ENCODE results near the gene HTR3B. TPM values are rescaled to one million over a fixed set of nuclear protein-coding genes. Genes with fewer than 3 reads are reported as not detected.
A peak's percentile ranks its signal among the peaks of the same experiment; 100 is the strongest.

The HTR3B gene
- polyA plus RNA-seq, 1 of the 3 experiments (the other 2 are of a cell fraction): not detected

DNA sequence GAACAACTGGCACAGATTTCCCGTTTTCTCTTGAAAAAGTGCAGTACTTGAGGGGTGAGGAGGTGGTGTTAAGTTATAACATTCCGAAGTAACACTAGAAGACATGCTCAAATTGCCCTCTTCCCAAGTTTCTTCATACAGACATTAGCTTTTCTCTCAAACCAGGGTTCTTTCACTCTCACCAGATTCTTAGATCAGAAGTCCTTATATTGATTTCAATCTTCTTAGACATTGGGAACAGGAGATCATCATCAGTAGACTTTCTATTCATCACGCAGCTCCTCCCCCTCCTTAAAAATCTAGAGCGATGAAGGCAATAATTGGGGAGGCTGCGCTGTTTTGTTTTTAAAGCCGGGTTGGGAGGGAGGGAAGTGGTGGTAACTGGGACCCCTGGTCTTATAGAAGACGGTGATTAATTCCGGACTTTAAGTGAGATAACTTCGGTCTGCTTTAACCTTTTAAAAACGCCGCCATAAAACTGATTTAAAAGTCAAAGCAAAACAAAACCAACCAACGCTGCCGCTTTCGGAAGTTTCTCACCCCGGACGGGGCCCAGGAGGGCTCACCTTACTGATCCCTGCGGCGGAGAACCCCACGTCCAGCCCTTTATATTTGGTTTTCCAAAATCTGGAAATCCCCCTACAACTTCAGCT, 29.9 kb upstream of the HTR3B start:
- Histone ChIP-seq H3K79me2 (ENCODE audit: insufficient read depth) (peaks cover 44% of the 10 kb centered on the region; the same call in 1 of the 2 replicates), H3F3A (replicated peaks; ENCODE audit: insufficient read depth) (no peaks in the 10 kb centered on the region), H3K4me1 (ENCODE audit: control insufficient read depth in 1 of 2, insufficient read depth in 2 of 2, low read depth in 1 of 2, low read length in 1 of 2) (peaks cover 8 to 10% of the 10 kb centered on the region in 2 experiments; a peak in 3 of 4 replicates), H3K9ac (peak overlapping the region; percentile 79), H2AFZ (ENCODE audit: low read depth) (peak overlapping the region; percentile 90), H3K27me3 (ENCODE audit: insufficient read depth) (no peaks in the 10 kb centered on the region), H4K20me1 (ENCODE audit: insufficient read depth) (no peaks in the 10 kb centered on the region), H3K4me3 (ENCODE audit: low read depth in 2 of 2, low read length in 1 of 2) (peak overlapping the region; percentile 67 to 76), H3K9me2 (no peaks in the 10 kb centered on the region), H3K4me2 (peak overlapping the region; percentile 71), H3K9me3 (no peaks in the 10 kb centered on the region), H3K36me3 (replicated peaks in 1 of 2; ENCODE audit: control insufficient read depth in 1 of 2, insufficient read depth in 2 of 2, low read length in 1 of 2) (no peaks in the 10 kb centered on the region), H3K27ac (ENCODE audit: low read depth in 2 of 2, low read length in 1 of 2) (peak overlapping the region; percentile 29 to 52; a peak in 2 of 4 replicates)
- CTCF ChIA-PET: interaction anchor here (1.1 to 1.9 kb wide), 4 partner anchors 10 to 144 kb away, joined by 3 to 5 read pairs (median 4); partner anchors contain the start of gene ZW10
- WGBS (ENCODE audit: low lambda C conversion rate): 9% methylated on average over 19 of the region's 19 CpGs
- POLR2A ChIA-PET: interaction anchor here (0.8 to 1.5 kb wide), 2 partner anchors 18 to 533 kb away, joined by 3 to 4 read pairs; no protein-coding TSS in a partner anchor
- TF ChIP-seq MXI1 (IDR thresholded peaks at IDR 0.05; ENCODE audit: low read depth, low read length) (0 out of 2 replicates have a peak, but pooled peaks have one; percentile 9), SIN3A (IDR thresholded peaks at IDR 0.05; ENCODE audit: borderline replicate concordance, low read depth, low read length) (0 out of 2 replicates have a peak, but pooled peaks have one; percentile 16), TCF12 (IDR thresholded peaks at IDR 0.05) (no peak)
- peak; percentile 37 for DNase-seq

DNA sequence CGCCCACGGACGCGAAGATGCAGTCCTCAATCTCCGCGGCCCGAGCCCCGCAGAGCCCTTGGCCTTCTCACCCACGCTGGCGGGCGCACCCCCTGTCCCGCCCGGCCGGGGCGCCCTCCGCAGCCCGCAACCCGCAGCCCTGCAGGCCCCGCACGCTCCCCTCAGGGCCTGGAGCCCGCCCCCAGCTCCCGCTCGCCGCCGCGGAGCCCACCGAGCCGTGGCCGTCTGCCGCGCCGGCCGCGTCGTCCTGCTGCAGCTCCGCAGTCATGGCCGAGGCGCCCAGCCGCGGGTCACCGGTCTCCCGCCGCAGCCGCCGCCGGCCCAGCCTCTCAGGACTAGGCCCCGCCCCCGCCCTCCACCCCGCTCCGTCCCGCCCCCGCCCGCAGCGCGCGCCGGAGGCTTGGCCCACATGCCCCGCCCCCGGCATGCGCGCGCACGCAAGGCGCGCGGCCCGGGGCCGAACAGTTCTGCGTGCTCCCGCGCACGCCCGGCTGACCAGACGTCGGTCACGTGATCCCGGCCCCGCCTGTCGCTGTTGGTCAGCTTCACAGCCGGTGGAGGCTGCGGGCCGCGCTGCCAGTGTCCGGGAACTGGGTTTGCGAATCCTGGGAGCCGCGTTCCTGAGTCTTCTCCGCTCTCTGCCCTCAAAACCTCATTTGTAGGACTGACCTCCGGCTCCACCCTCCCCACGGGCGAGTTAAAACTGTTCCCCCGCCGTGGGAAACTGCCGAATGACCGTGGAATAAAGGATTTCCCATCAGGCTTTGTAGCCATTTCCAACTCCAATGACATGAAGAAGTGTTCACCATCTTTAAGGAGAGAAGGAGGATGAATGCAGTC, 29.1 kb upstream of the HTR3B start, which contains the start of gene USP28:
USP28 (minus strand) TSS at position 339 of the 840 bp plus-strand sequence; CDS start at position 268, 71 bp downstream.
- peak; percentile 99 for DNase-seq
- peak within 1 kb of the TSS; percentile 89 to 97 for H3K27ac ChIP-seq (ENCODE audit: low read depth in 2 of 2, low read length in 1 of 2)
- no peaks in the 10 kb centered on the region for H3K36me3 ChIP-seq (replicated peaks in 1 of 2; ENCODE audit: control insufficient read depth in 1 of 2, insufficient read depth in 2 of 2, low read length in 1 of 2)
- H3K9ac ChIP-seq: peak within 1 kb of the TSS; percentile 79
- peak within 1 kb of the TSS; percentile 67 to 76 for H3K4me3 ChIP-seq (ENCODE audit: low read depth in 2 of 2, low read length in 1 of 2)
- H3K9me2 ChIP-seq: no peaks in the 10 kb centered on the region
- no peaks in the 10 kb centered on the region for H4K20me1 ChIP-seq (ENCODE audit: insufficient read depth)
- peak within 1 kb of the TSS; percentile 72 for H3K4me2 ChIP-seq
- no peaks in the 10 kb centered on the region for H3K27me3 ChIP-seq (ENCODE audit: insufficient read depth)
- no peaks in the 10 kb centered on the region for H3F3A ChIP-seq (replicated peaks; ENCODE audit: insufficient read depth)
- H3K9me3 ChIP-seq: no peaks in the 10 kb centered on the region
- H3K4me1 ChIP-seq (ENCODE audit: control insufficient read depth in 1 of 2, insufficient read depth in 2 of 2, low read depth in 1 of 2, low read length in 1 of 2): peaks cover 8 to 10% of the 10 kb centered on the region in 2 experiments; a peak in 3 of 4 replicates
- peak within 1 kb of the TSS; percentile 98 for H2AFZ ChIP-seq (ENCODE audit: low read depth)
- WGBS (ENCODE audit: low lambda C conversion rate): 2% methylated on average over 16 of the region's 95 CpGs
- ChIA-PET CTCF (interaction anchor here (0.8 to 1.9 kb wide), 6 partner anchors 11 to 386 kb away, joined by 3 to 7 read pairs (median 4); partner anchors contain the start of gene ZW10), POLR2A (interaction anchor here (0.7 to 1.5 kb wide), 3 partner anchors 13 to 534 kb away, joined by 3 to 4 read pairs (median 4); no protein-coding TSS in a partner anchor)
- peaks cover 39% of the 10 kb centered on the region; the same call in 1 of the 2 replicates for H3K79me2 ChIP-seq (ENCODE audit: insufficient read depth)
- TF ChIP-seq CHD2 (IDR thresholded peaks at IDR 0.05; ENCODE audit: low read length, partially characterized antibody): peak; percentile 67
- peak; percentile 98 for TF ChIP-seq POLR2AphosphoS5 (IDR thresholded peaks at IDR 0.05; ENCODE audit: low read depth, low read length)
- TF ChIP-seq NRF1 (IDR thresholded peaks at IDR 0.05; ENCODE audit: low read depth, low read length): peak; percentile 87
- TF ChIP-seq MEF2A (IDR thresholded peaks at IDR 0.05; ENCODE audit: borderline replicate concordance, low read depth): no peak
- TF ChIP-seq, protein P1, sequence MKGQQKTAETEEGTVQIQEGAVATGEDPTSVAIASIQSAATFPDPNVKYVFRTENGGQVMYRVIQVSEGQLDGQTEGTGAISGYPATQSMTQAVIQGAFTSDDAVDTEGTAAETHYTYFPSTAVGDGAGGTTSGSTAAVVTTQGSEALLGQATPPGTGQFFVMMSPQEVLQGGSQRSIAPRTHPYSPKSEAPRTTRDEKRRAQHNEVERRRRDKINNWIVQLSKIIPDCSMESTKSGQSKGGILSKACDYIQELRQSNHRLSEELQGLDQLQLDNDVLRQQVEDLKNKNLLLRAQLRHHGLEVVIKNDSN (IDR thresholded peaks at IDR 0.05; ENCODE audit: borderline replicate concordance, low read depth): peak; percentile 96
- peak; percentile 75; the same call in 1 of the 2 replicates for TF ChIP-seq YY1 (IDR thresholded peaks at IDR 0.05; ENCODE audit: low read depth)
- TF ChIP-seq GABPA (IDR thresholded peaks at IDR 0.05; ENCODE audit: low read depth): no peak
- no peak for TF ChIP-seq TCF12 (IDR thresholded peaks at IDR 0.05)
- 0 out of 2 replicates have a peak, but pooled peaks have one; percentile 12 for TF ChIP-seq RCOR1 (IDR thresholded peaks at IDR 0.05; ENCODE audit: low read length)
- TF ChIP-seq, protein P2, sequence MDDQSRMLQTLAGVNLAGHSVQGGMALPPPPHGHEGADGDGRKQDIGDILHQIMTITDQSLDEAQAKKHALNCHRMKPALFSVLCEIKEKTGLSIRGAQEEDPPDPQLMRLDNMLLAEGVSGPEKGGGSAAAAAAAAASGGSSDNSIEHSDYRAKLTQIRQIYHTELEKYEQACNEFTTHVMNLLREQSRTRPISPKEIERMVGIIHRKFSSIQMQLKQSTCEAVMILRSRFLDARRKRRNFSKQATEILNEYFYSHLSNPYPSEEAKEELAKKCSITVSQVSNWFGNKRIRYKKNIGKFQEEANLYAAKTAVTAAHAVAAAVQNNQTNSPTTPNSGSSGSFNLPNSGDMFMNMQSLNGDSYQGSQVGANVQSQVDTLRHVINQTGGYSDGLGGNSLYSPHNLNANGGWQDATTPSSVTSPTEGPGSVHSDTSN (IDR thresholded peaks at IDR 0.05): peak; percentile 28
- TF ChIP-seq, protein P3, sequence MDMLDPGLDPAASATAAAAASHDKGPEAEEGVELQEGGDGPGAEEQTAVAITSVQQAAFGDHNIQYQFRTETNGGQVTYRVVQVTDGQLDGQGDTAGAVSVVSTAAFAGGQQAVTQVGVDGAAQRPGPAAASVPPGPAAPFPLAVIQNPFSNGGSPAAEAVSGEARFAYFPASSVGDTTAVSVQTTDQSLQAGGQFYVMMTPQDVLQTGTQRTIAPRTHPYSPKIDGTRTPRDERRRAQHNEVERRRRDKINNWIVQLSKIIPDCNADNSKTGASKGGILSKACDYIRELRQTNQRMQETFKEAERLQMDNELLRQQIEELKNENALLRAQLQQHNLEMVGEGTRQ (IDR thresholded peaks at IDR 0.05; ENCODE audit: borderline replicate concordance, low read depth, low read length): peak; percentile 88
- peak; percentile 51 for TF ChIP-seq MXI1 (IDR thresholded peaks at IDR 0.05; ENCODE audit: low read depth, low read length)
- TF ChIP-seq EP300 (IDR thresholded peaks at IDR 0.05; ENCODE audit: borderline replicate concordance in 1 of 2, low read depth in 1 of 2, low read length in 1 of 2): 0 out of 4 replicates have a peak, but pooled peaks of 1 of the 2 experiments have one; percentile 19
- TF ChIP-seq SIN3A (IDR thresholded peaks at IDR 0.05; ENCODE audit: borderline replicate concordance, low read depth, low read length): peak; percentile 72; the same call in 1 of the 2 replicates
- TF ChIP-seq FOSL2 (IDR thresholded peaks at IDR 0.05; ENCODE audit: borderline replicate concordance, low read depth): no peak
- no peak for TF ChIP-seq RFX5 (IDR thresholded peaks at IDR 0.05; ENCODE audit: low read length)
- TF ChIP-seq, protein P4, sequence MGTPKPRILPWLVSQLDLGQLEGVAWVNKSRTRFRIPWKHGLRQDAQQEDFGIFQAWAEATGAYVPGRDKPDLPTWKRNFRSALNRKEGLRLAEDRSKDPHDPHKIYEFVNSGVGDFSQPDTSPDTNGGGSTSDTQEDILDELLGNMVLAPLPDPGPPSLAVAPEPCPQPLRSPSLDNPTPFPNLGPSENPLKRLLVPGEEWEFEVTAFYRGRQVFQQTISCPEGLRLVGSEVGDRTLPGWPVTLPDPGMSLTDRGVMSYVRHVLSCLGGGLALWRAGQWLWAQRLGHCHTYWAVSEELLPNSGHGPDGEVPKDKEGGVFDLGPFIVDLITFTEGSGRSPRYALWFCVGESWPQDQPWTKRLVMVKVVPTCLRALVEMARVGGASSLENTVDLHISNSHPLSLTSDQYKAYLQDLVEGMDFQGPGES (IDR thresholded peaks at IDR 0.05; ENCODE audit: low read depth, low read length): no peak
- TF ChIP-seq, protein P5, sequence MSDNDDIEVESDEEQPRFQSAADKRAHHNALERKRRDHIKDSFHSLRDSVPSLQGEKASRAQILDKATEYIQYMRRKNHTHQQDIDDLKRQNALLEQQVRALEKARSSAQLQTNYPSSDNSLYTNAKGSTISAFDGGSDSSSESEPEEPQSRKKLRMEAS (IDR thresholded peaks at IDR 0.05; ENCODE audit: low read depth): peak; percentile 84
- peak; percentile 75 for TF ChIP-seq TAF1 (IDR thresholded peaks at IDR 0.05; ENCODE audit: borderline replicate concordance, low read depth, low read length)
